NCI-H510A (cell line): ENCODE data around the gene LRRC56.
A peak's percentile ranks its signal among the peaks of the same experiment; 100 is the strongest.

Experiments used
- DNase-seq: peaks from one replicate; lab custom pipeline; 2025; lab: John Stamatoyannopoulos, UW

LRRC56 gene

GRCh38 chr11:575313-575995 lies 38.1 kb downstream of the LRRC56 start:
- no peak for DNase-seq

GRCh38 chr11:575996-576768 lies 38.9 kb downstream of the LRRC56 start, which contains the start of gene PHRF1:
Gene PHRF1, plus strand, starts transcription at chr11:576470. Its CDS starts 5,043 bp downstream, at chr11:581513.
- DNase-seq, result peak; percentile 69

GRCh38 chr11:576811-577610 lies 39.7 kb downstream of the LRRC56 start:
- DNase-seq, result no peak

- no peak for DNase-seq
These were observed 40.2 kb downstream of the LRRC56 start for GRCh38 chr11:577611-577894.

- DNase-seq, result no peak
These were observed 41.1 kb downstream of the LRRC56 start for GRCh38 chr11:578276-579035.

- DNase-seq, result no peak
These were observed 42.7 kb downstream of the LRRC56 start for GRCh38 chr11:579830-580601.

GRCh38 chr11:581342-581741 lies 44.0 kb downstream of the LRRC56 start:
- DNase-seq, result no peak

- DNase-seq, result no peak
These were observed 44.4 kb downstream of the LRRC56 start for GRCh38 chr11:581752-582151.

- no peak for DNase-seq
These were observed 47.0 kb downstream of the LRRC56 start for GRCh38 chr11:584287-584686.

- DNase-seq, result no peak
These were observed 49.3 kb downstream of the LRRC56 start for GRCh38 chr11:586376-587316.

GRCh38 chr11:587546-587945 lies 50.2 kb downstream of the LRRC56 start:
- DNase-seq, result no peak

GRCh38 chr11:587978-588380 lies 50.7 kb downstream of the LRRC56 start:
- DNase-seq, result no peak

- DNase-seq, result no peak
These were observed 52.5 kb downstream of the LRRC56 start for GRCh38 chr11:589798-590197.

GRCh38 chr11:590997-591396 lies 53.7 kb downstream of the LRRC56 start:
- DNase-seq, result no peak

- DNase-seq, result no peak
These were observed 55.2 kb downstream of the LRRC56 start for GRCh38 chr11:592501-592900.

GRCh38 chr11:592918-593317 lies 55.6 kb downstream of the LRRC56 start:
- DNase-seq, result no peak

- DNase-seq, result no peak
These were observed 56.0 kb downstream of the LRRC56 start for GRCh38 chr11:593347-593746.

- no peak for DNase-seq
These were observed 58.1 kb downstream of the LRRC56 start for GRCh38 chr11:595400-595799.

GRCh38 chr11:596374-596773 lies 59.0 kb downstream of the LRRC56 start:
- no peak for DNase-seq

- no peak for DNase-seq
These were observed 59.9 kb downstream of the LRRC56 start for GRCh38 chr11:597166-597725.
